ENCODE data around the gene DUSP7.
"Not testable (repeated sequence)": the region's sequence is repeated elsewhere in the genome, so short reads cannot be mapped to it uniquely, and the experiment has no call there.

Gene DUSP7

DNA sequence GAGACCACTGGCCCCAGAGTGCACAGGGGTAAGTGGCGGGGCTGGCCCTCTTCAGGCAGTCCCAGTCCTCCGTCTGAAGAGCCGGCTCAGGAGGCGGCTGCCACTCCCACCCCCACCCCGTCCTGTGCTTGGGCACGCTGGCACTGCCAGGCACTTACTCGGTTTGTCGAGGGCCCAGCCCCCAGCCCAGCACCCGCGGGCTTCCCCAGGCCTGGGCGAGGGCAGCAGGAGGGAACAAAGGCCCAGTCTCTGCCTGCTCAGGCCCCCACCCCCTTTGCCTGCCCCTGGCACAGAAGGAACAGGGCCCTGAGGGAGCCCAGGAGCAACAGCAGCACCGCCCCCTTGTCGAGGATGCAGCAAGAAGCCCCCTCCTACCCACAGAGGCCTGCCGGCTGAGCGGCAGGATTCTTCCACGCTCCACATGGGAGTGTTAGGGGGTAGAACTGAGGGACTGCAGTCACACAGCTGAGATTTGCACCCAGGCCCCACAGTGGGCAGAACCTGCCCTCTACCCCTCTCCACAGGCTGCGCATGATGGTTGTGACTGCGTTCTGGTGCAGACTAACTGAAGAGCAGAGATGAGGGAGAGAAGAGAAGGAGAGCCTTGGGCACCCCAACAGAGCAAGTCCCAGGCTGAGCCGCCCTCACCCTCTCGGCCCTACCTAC lies 8.9 kb downstream of the DUSP7 start:
- DNase-seq (ENCODE audit: low read depth), result no peak

DNA sequence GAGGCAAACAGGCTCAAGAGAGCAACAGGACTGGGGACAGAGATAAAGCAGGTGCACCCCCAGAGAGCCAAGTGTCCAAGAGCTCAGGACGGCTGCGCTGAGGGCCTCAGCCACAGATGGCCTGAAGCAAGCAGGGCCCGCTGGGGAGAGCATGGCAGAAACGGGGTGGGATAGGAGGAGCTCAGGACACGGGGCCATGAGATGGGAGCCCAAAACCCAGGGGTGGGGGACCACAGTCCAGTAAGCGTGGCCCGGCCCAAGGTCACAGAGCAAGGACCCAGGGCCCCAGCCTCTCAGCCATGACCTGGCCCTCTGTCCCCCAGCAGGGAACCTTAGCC lies 9.5 kb downstream of the DUSP7 start:
- DNase-seq (ENCODE audit: low read depth), result no peak

DNA sequence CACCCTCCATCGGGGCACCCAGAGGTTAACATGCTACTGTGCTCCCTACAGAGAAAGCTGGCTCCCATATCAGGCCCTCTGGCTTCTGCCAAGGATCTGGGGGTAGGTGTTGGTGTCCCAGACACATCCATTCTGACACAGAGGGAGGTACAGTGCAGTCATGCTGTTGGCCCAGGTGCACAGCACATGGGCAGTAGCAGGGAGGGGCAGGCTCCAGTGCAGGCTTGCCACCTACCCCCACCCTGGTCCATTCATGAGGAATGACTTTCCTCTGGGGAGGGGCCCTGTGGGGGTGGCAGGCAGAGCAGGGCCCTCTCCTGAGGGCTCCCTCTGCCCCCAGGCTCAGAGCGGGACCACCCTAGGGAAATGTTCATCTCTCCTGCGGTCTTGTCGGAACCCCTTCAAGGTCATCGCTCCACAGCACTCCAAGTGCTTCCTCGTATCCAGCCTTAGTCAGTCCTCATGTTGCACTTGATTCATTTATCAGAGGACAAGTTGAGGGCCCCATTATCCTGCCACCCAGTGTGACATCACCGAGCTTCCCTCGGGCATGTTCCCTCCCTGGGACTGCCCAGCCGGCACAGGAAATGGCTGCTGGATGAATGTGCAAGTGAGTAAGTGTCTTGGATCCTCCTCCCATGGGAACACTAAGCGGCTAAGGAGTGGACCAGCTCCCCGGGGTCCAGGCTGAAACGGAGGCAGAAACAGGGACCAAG lies 10.0 kb downstream of the DUSP7 start:
- DNase-seq (ENCODE audit: low read depth), result peak; percentile 95

DNA sequence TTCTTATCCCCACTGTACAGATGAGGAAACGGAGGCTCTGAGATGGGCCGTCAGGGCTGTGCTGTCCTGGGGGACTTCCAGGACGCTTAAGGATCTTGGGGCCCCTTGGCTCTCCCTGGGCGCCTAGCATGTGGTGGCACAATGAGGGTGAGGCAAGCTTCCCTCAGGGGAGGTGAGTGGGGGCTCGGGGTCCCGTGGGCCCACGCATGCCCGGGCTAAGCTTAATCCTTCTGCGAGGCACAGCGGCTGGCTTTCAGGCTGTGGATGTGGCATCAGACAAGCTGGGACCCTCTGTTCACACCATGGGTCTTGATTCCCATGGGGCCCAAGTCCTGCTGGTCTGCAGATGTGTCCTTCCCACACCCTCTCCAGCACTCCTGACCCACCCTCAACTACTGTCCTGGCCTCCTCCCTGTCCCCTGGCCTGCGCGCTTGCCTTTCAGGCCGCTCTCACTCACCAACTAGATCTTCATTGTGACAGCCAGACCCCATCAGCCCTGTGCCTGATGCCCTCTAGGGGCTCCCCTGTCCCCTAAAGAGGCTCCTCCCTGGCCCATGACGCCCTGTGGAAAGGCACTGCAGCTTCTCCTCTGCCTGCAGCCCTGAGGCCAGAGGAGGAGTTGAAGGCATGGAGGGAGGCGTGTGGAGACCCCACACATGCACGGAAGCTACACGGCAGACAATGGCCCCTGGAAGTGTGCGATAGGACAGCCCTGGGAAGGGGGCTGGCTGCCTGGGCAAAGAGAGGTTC lies 11.3 kb downstream of the DUSP7 start:
- no peak for DNase-seq (ENCODE audit: low read depth)

DNA sequence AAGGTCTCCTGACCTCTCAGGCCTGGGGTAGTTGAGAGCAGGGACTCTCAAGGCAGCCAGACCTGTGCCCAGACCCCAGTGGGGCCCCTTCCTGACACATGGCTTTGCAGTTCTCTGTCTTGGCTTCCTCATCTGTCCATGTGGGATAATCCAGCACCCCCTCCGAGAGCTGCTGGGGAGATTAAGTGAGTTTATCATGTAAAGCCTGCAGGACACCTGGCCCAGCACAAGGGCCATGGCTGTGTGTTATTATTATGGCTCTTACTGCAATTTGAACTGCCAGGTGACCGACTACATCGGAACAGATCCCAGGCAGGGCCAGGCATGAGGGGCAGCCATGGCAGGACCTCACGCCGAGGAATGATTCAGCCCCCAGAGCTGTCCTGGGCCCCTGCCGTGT lies 12.6 kb downstream of the DUSP7 start:
- DNase-seq (ENCODE audit: low read depth), result no peak

DNA sequence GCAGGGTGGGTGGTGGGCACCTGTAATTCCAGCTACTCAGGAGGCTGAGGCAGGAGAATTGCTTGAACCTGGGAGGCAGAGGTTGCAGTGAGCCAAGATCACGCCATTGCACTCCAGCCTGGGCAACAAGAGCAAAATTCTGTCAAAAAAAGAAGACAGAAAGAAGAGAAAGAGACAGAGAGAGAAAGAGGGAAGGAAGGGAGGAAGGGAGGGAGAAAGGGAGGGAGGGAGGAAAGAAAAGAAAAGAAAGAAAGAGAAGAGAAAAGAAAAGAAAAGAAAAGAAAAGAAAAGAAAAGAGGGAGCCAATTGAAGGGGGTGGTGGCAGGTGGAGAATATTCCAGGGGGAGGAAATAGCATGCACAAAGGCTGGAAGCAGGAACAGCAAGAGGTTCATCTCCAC lies 13.3 kb downstream of the DUSP7 start:
- DNase-seq (ENCODE audit: low read depth), result not testable (repeated sequence)

DNA sequence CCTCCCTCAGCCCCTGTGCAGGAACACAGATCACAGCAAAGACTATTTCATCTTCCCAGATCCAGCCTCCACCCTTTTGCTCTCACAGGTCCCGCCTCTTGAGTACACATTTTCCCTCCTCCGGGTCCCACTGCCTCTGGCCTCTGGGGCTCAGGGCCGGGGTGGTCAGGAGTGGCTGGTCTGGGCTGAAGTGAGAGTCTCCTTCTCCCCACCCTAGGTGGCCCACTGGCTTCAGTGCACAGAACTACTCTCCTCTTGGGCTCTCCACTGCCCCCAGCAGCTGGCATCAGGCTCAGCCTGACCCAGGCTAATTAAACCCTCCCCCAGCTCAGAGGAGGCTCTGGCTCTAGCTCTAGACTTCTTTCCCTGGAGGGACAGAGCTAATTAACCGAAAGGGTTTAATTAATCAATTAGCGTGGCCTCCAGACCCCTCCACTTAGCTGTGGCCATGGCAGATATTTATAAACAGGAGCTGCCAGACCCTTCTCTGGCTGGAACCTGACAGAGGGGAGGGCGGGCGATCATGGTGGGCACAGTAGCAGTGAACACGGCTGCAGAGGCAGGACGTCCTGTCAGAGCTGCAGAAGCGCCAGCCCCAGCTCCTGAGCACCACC lies 15.1 kb downstream of the DUSP7 start:
- no peak for DNase-seq (ENCODE audit: low read depth)

- no peak for DNase-seq (ENCODE audit: low read depth)
Observed at GRCh38 chr3:52040600-52040999, 15.8 kb downstream of the DUSP7 start.

DNA sequence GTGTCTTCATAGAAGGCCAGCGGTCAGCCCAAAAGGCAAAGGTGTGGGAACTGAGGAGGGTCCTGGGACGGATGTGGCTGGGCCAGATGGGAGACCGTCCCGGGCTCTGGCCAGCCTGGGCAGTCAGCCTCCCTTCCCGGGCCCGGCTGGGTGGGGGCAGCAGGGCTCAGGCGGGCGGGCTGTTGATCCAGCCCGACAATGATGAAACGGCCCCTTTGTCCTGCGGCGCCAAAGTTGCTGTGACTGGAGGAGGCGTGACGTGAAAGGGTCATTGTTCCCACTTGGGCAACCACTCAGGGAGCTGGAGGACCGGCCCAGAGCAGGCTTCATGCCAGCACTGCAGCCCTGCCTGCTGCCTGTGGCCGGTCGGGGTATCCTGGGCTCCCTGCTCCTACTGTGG lies 16.5 kb downstream of the DUSP7 start:
- DNase-seq (ENCODE audit: low read depth), result no peak

- no peak for DNase-seq (ENCODE audit: low read depth)
Observed at GRCh38 chr3:52039426-52039825, 16.9 kb downstream of the DUSP7 start.

DNA sequence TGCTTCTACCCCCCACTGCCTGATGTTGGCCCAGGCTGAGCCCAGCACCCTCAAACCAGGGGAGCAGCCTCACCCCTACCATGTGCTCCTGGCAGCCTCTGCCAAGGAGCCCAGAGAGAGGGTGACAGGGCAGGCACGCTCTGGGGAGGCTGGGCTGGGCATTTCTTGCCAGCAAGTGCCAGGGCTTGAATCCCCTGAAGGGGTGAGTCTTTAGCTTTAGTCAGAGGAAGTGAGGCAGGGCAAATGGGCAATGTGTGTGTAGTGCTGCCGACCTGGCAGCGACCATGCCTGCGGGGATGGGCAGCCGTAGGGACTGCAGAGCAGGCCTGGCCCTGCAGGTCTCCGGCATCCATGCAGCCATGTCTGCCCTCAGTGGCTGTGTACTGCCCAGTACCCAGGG lies 18.1 kb downstream of the DUSP7 start:
- DNase-seq (ENCODE audit: low read depth), result no peak

- DNase-seq (ENCODE audit: low read depth), result no peak
Observed at GRCh38 chr3:52037291-52037690, 19.1 kb downstream of the DUSP7 start.

GRCh38 chr3:52036829-52037228 lies 19.5 kb downstream of the DUSP7 start:
- no peak for DNase-seq (ENCODE audit: low read depth)

- no peak for DNase-seq (ENCODE audit: low read depth)
Observed at GRCh38 chr3:52036222-52036694, 20.1 kb downstream of the DUSP7 start.

GRCh38 chr3:52034651-52035050 lies 21.7 kb downstream of the DUSP7 start:
- no peak for DNase-seq (ENCODE audit: low read depth)

DNA sequence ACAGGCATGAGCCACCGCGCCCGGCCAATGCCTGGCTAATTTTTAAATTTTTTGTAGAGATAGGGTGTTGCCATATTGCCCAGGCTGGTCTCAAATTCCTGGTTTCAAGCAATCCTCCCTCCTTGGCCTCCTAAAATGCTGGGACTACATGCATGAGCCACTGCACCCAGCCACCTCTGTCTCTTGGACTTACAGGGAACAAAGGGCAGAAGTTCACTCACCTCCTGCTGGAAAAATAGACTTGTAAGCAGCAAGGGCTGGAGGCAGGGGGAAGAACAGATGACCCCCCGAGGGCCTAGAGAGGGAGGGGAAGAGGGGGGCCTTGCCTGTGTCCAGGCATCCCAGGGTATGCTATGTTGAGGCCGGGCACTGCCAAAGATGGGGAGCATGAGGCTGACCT lies 22.2 kb downstream of the DUSP7 start:
- no peak for DNase-seq (ENCODE audit: low read depth)

DNA sequence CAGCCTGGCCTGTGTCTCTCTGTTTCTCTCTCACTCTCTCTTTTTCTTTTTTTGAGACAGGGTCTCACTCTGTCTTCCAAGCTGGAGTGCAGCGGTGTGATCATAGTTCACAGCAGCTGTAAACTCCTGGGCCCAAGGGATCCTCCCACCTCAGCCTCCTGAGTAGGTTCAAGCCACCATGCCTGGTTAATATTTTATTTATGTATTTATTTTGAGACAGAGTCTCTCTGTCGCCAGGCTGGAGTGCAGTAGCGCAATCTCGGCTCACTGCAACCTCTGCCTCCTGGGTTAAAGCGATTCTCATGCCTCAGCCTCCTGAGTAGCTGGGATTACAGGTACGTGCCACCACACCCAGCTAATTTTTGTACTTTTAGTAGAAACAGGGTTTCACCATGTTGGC lies 22.6 kb downstream of the DUSP7 start:
- DNase-seq (ENCODE audit: low read depth), result not testable (repeated sequence)

GRCh38 chr3:52032702-52033408 lies 23.5 kb downstream of the DUSP7 start:
- no peak for DNase-seq (ENCODE audit: low read depth)

DNA sequence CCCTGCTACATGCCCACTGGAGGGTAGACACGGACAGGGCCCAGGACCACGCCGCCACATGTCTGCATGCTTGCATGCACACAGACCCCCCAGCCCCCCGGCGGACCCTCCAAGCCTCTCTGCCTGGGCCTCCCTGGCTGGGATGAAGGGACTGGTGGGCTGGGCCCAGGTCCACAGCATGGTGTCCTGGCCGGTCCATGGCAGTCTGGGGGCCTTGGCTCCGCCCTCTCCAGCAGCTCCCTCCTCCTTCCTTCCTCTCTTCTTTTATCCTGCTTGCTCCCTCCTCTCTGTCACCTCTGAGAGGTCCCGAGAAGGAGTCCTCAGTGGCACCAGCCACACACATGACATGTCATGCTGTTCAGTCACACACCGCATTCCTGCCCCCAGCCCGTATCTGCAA lies 24.5 kb downstream of the DUSP7 start:
- no peak for DNase-seq (ENCODE audit: low read depth)

GRCh38 chr3:52030714-52031310 lies 25.6 kb downstream of the DUSP7 start:
- no peak for DNase-seq (ENCODE audit: low read depth)

DNA sequence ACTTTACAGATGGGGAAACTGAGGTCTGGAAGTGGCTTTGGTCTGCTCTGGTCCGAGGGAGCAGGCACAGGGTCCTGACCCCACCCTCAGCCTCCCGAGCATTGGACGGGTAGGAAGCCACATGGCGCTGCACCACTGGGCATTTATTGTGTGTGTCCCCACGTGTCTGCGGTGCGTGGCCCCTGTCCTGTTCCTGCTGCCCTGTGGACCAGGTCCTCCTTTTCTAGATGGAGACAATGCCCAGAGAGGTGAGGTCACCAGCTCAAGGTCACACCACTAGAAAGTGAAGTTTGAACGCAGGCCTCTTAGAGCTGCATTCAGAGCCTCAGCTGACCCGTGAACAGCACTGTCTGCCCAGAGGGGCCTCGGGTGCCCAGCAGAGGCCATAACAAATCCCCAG lies 26.8 kb downstream of the DUSP7 start:
- no peak for DNase-seq (ENCODE audit: low read depth)

DNA sequence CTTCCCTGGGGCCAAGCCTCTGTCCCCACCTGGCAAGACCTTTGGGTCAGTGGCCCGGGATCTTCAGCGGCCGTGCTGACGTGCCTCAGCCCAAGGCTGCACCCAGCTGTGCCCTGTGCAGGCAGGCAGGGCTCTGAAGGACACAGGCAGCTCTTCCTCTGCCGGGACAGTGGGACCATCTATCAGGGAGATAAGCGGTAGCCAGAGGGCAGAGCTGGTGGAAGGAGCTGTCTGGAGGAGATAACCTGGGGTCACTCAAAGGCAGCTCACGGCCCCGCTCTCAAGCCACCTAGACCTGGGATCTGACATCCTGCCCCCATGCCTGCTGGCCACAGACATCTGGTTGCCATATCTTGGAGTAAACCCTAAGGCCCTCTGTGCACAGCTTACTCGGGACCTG lies 27.3 kb downstream of the DUSP7 start:
- DNase-seq (ENCODE audit: low read depth), result no peak

Data from iris pigment epithelial cell (primary cell).